GM23338 (cell line): ENCODE results near the gene RLF. TPM values are rescaled to one million over a fixed set of nuclear protein-coding genes. Genes with fewer than 3 reads are reported as not detected.

Experiments used
- ATAC-seq: fragments of 200-7000 bp; cut with Tn5 transposase; 3 replicates; pipeline ENCODE4 v1.9.1; 2020
- DNase-seq: peaks from one replicate; pipeline ENCODE4 v3.0.0-alpha.2; 2015; ENCODE audit warnings: low spot score
- H2AFZ ChIP-seq: fragments of 200-600 bp; sonication (generic); 2 replicates; pipeline ENCODE4 v1.8.0; 2016; ENCODE audit warnings: antibody characterized with exemption, mild to moderate bottlenecking, moderate library complexity
- H3F3A ChIP-seq: fragments of 200-600 bp; sonication (generic); replicated peaks from 2 replicates; pipeline ENCODE4 v1.8.0; 2017; ENCODE audit warnings: antibody characterized with exemption, mixed run types, low read depth
- H3K27ac ChIP-seq: fragments of 200-600 bp; sonication (generic); 2 replicates; pipeline ENCODE4 v1.6.1; 2016; ENCODE audit warnings: low read depth
- H3K27me3 ChIP-seq: fragments of 200-600 bp; sonication (generic); 2 replicates; pipeline ENCODE4 v1.8.0; 2016; ENCODE audit warnings: mild to moderate bottlenecking, mixed run types, moderate library complexity; ENCODE audit not compliant: insufficient read depth
- H3K36me3 ChIP-seq: fragments of 200-600 bp; sonication (generic); 2 replicates; pipeline ENCODE4 v1.8.0; 2016; ENCODE audit warnings: mild to moderate bottlenecking; ENCODE audit not compliant: insufficient read depth
- H3K4me1 ChIP-seq: fragments of 200-600 bp; sonication (generic); 2 replicates; pipeline ENCODE4 v1.8.0; 2016; ENCODE audit warnings: mild to moderate bottlenecking, moderate library complexity; ENCODE audit not compliant: insufficient read depth
- H3K4me2 ChIP-seq: fragments of 200-600 bp; sonication (generic); 2 replicates; pipeline ENCODE4 v1.7.1; 2017; ENCODE audit warnings: mixed run types
- H3K4me3 ChIP-seq: fragments of 200-600 bp; sonication (generic); 2 replicates; pipeline ENCODE4 v1.6.1; 2016; ENCODE audit warnings: mixed run types
- H3K79me2 ChIP-seq: fragments of 200-600 bp; sonication (generic); replicated peaks from 2 replicates; pipeline ENCODE4 v1.8.0; 2017; ENCODE audit warnings: mild to moderate bottlenecking; ENCODE audit not compliant: insufficient read depth
- H3K9me2 ChIP-seq: fragments of 200-600 bp; sonication (generic); 2 replicates; pipeline ENCODE4 v1.8.0; 2017; ENCODE audit not compliant: insufficient read depth
- H4K20me1 ChIP-seq: fragments of 200-600 bp; sonication (generic); replicated peaks from 2 replicates; pipeline ENCODE4 v1.8.0; 2017; ENCODE audit warnings: mild to moderate bottlenecking; ENCODE audit not compliant: insufficient read depth
- H3K27ac Mint-ChIP-seq: 2 replicates; pipeline ENCODE4 v1.8.0; 2020; ENCODE audit warnings: inconsistent platforms, mild to moderate bottlenecking, moderate library complexity, mixed read lengths
- H3K27me3 Mint-ChIP-seq: 3 replicates; pipeline ENCODE4 v1.8.0; 2022; ENCODE audit warnings: low read depth, mild to moderate bottlenecking, moderate library complexity, mixed read lengths, inconsistent platforms; ENCODE audit not compliant: insufficient read depth, poor library complexity
- H3K36me3 Mint-ChIP-seq: 3 replicates; pipeline ENCODE4 v1.8.0; 2021; ENCODE audit warnings: low read depth, mild to moderate bottlenecking, inconsistent platforms, moderate library complexity, mixed read lengths
- H3K4me1 Mint-ChIP-seq: 3 replicates; pipeline ENCODE4 v1.8.0; 2020; ENCODE audit warnings: mild to moderate bottlenecking, inconsistent platforms, mixed read lengths
- H3K4me3 Mint-ChIP-seq: 3 replicates; pipeline ENCODE4 v1.8.0; 2021; ENCODE audit warnings: moderate library complexity, mild to moderate bottlenecking, inconsistent platforms, mixed read lengths
- H3K9me3 Mint-ChIP-seq: 3 replicates; pipeline ENCODE4 v1.8.0; 2020; ENCODE audit warnings: moderate library complexity, mild to moderate bottlenecking, inconsistent platforms, mixed read lengths
- CREB1 ChIP-seq: fragments of 250-450 bp; sonication (Bioruptor Pico); IDR thresholded peaks from 2 replicates; pipeline ENCODE4 v1.5.0; 2020; ENCODE audit warnings: low read depth, mild to moderate bottlenecking, moderate library complexity
- CTCF ChIP-seq, 2 experiments: fragments of 200-600 bp in 1 of 2; sonication (generic) in 1 of 2; conservative IDR thresholded peaks; 2 replicates each; pipeline versions ENCODE4 v1.5.1 to v1.6.1; 2016 to 2017; ENCODE audit warnings: antibody characterized with exemption in 2 of 2, low read depth in 2 of 2, mild to moderate bottlenecking in 2 of 2, moderate library complexity in 1 of 2
- EZH2 ChIP-seq: fragments of 200-600 bp; sonication (generic); IDR thresholded peaks from one replicate; pipeline ENCODE4 v1.8.0; 2017; ENCODE audit warnings: antibody characterized with exemption, mild to moderate bottlenecking, low read depth; ENCODE audit not compliant: unreplicated experiment
- EZH2phosphoT487 ChIP-seq: fragments of 200-600 bp; sonication (generic); IDR thresholded peaks from one replicate; pipeline ENCODE4 v1.8.1; 2018; ENCODE audit warnings: antibody characterized with exemption; ENCODE audit not compliant: unreplicated experiment
- JUNB ChIP-seq: IDR thresholded peaks from one replicate; pipeline ENCODE4 v1.6.1; 2016; ENCODE audit warnings: antibody characterized with exemption; ENCODE audit not compliant: unreplicated experiment
- NANOG ChIP-seq: IDR thresholded peaks from 2 replicates; pipeline ENCODE4 v1.6.1; 2016; ENCODE audit warnings: antibody characterized with exemption, borderline replicate concordance
- POLR2AphosphoS5 ChIP-seq: IDR thresholded peaks from 2 replicates; pipeline ENCODE4 v1.6.1; 2016; ENCODE audit warnings: antibody characterized with exemption, low read depth
- STAT1 ChIP-seq: IDR thresholded peaks from one replicate; pipeline ENCODE4 v1.6.1; 2016; ENCODE audit warnings: antibody characterized with exemption; ENCODE audit not compliant: unreplicated experiment
- ZNF331 ChIP-seq: fragments of 250-450 bp; sonication (Bioruptor Pico); IDR thresholded peaks from 2 replicates; pipeline ENCODE4 v1.5.0; 2020; ENCODE audit warnings: low read depth, mild to moderate bottlenecking, moderate library complexity
- ZNF462 ChIP-seq: fragments of 250-450 bp; sonication (Bioruptor Pico); IDR thresholded peaks from 2 replicates; pipeline ENCODE4 v1.5.0; 2020; ENCODE audit warnings: mild to moderate bottlenecking, moderate library complexity
- polyA plus RNA-seq: library from polyadenylated mRNA; unstranded; fragments of >200 nt; fragmentation: Nextera tagmentation; extraction: Ambion mirVana; gene quantifications from 2 replicates; pipeline ENCODE4 v1.2.1, GENCODE V29; 2016
- total RNA-seq: library from RNA; depleted of rRNA; stranded (reverse); fragments of >200 nt; shearing (Covaris generic); gene quantifications from 2 replicates; pipeline ENCODE4 v1.2.3, GENCODE V29; 2014
- TF ChIP-seq, protein P1 (sequence below): IDR thresholded peaks from 2 replicates; pipeline ENCODE4 v1.6.1; 2016; ENCODE audit warnings: antibody characterized with exemption

RLF gene
- total and polyA plus RNA-seq, 2 experiments from 2014 or later: 6.6 to 21.1 TPM

GRCh38 chr1:40245686-40246085 is 84.5 kb downstream of the RLF start:
- Mint-ChIP-seq H3K27me3 (no peaks in the 10 kb centered on the region), H3K27ac (no peak overlapping the region), H3K36me3 (no peaks in the 10 kb centered on the region), H3K4me1 (no peaks in the 10 kb centered on the region), H3K9me3 (no peaks in the 10 kb centered on the region), H3K4me3 (no peak overlapping the region)
- H3K4me1 ChIP-seq: no peaks in the 10 kb centered on the region
- H3K27me3 ChIP-seq: no peaks in the 10 kb centered on the region
- no peak overlapping the region for H3K27ac ChIP-seq
- H3K9me2 ChIP-seq: no peaks in the 10 kb centered on the region
- H3K36me3 ChIP-seq: no peaks in the 10 kb centered on the region
- H3F3A ChIP-seq: no peaks in the 10 kb centered on the region
- no peak for ATAC-seq
- no peak overlapping the region for H3K4me2 ChIP-seq
- no peaks in the 10 kb centered on the region for H3K79me2 ChIP-seq
- no peaks in the 10 kb centered on the region for H4K20me1 ChIP-seq
- DNase-seq: no peak
- no peak for TF ChIP-seq ZNF331
- TF ChIP-seq EZH2: no peak
- TF ChIP-seq CTCF (conservative IDR thresholded peaks at IDR 0.05; ENCODE audit: low read depth in 2 of 2): no peak
- no peak overlapping the region for H3K4me3 ChIP-seq
- no peak overlapping the region for H2AFZ ChIP-seq

DNA sequence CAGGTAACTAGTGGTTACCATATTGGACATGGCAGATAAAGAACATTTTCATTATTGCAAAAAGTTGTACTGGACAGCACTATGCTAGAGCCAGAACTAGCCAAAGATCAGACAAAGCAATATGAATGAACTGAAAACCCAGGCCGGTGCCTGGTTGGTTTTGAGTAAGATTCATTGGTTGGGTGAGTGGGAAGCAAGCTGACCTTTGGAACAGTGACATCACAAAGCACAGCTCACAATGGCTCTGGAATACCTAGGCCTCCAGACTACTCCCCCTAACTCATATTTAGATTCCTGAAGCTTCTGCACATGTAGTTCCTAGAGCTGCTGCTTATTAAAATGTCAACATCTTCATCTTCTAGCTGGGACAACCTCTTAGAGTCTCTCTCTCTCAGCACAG is 86.5 kb downstream of the RLF start, which contains the start of gene TMCO2:
Gene TMCO2 (plus strand): TSS at position 283 of the 400 bp plus-strand sequence. CDS start 57 bp downstream, at position 340.
- Mint-ChIP-seq H3K27ac (no peak within 1 kb of the TSS), H3K36me3 (no peaks in the 10 kb centered on the region), H3K9me3 (no peaks in the 10 kb centered on the region)

More for the DNA sequence above, 86.5 kb downstream of the RLF start, which contains the start of gene TMCO2:
- Histone ChIP-seq H3K9me2 (no peaks in the 10 kb centered on the region), H4K20me1 (no peaks in the 10 kb centered on the region), H3K79me2 (no peaks in the 10 kb centered on the region), H3K27me3 (no peaks in the 10 kb centered on the region), H3K4me3 (no peak within 1 kb of the TSS), H3F3A (no peaks in the 10 kb centered on the region), H2AFZ (0 out of 2 replicates have a peak within 1 kb of the TSS, but pooled peaks have one; percentile 12), H3K36me3 (no peaks in the 10 kb centered on the region), H3K4me1 (no peaks in the 10 kb centered on the region), H3K27ac (no peak within 1 kb of the TSS), H3K4me2 (no peak within 1 kb of the TSS)
- peaks cover 3% of the 10 kb centered on the region for H3K27me3 Mint-ChIP-seq
- H3K4me3 Mint-ChIP-seq: no peak within 1 kb of the TSS
- TF ChIP-seq EZH2phosphoT487 (no peak), STAT1 (no peak), NANOG (no peak), EZH2 (no peak), ZNF462 (CRISPR knock-in tag) (no peak), POLR2AphosphoS5 (no peak), JUNB (no peak), ZNF331 (no peak), CREB1 (CRISPR knock-in tag) (no peak), CTCF (conservative IDR thresholded peaks at IDR 0.05; ENCODE audit: low read depth in 2 of 2) (no peak)
- TF ChIP-seq, protein P1, sequence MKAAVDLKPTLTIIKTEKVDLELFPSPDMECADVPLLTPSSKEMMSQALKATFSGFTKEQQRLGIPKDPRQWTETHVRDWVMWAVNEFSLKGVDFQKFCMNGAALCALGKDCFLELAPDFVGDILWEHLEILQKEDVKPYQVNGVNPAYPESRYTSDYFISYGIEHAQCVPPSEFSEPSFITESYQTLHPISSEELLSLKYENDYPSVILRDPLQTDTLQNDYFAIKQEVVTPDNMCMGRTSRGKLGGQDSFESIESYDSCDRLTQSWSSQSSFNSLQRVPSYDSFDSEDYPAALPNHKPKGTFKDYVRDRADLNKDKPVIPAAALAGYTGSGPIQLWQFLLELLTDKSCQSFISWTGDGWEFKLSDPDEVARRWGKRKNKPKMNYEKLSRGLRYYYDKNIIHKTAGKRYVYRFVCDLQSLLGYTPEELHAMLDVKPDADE: no peak
- DNase-seq: no peak
- no peak for ATAC-seq
- H3K4me1 Mint-ChIP-seq: no peaks in the 10 kb centered on the region
